Measurements from ENCODE around the gene GRIK2.

- TF ChIP-seq CTCF (conservative IDR thresholded peaks at IDR 0.05; ENCODE audit: low read depth, low read length) (no peak), POLR2A (IDR thresholded peaks at IDR 0.05; ENCODE audit: low read depth, low read length) (no peak)
Observed at GRCh38 chr6:101650402-101651100, 257.0 kb downstream of the GRIK2 start.

Data from IMR-90 (cell line).